Testis (tissue), 5 donors: Measurements from ENCODE around the gene EPSTI1. TPM values are rescaled to one million over a fixed set of nuclear protein-coding genes. Genes with fewer than 3 reads are reported as not detected.
"Not testable (repeated sequence)": the region's sequence is repeated elsewhere in the genome, so short reads cannot be mapped to it uniquely, and the experiment has no call there.

Source experiments
- DNase-seq: peaks from one replicate; pipeline ENCODE4 v3.0.0-alpha.2; 2019
- H3K27ac ChIP-seq, 2 donors: fragments of 200-600 bp; sonication (generic); one replicate each; pipeline ENCODE4 v1.5.1; 2019
- H3K27me3 ChIP-seq: fragments of 200-600 bp; sonication (generic); one replicate; pipeline ENCODE4 v1.5.1; 2019
- H3K36me3 ChIP-seq: fragments of 200-600 bp; sonication (generic); one replicate; pipeline ENCODE4 v1.5.1; 2017; ENCODE audit warnings: low read depth; ENCODE audit errors: missing control alignments
- H3K4me1 ChIP-seq: fragments of 200-600 bp; sonication (generic); one replicate; pipeline ENCODE4 v1.5.1; 2019
- H3K4me3 ChIP-seq, 2 donors: fragments of 200-600 bp; sonication (generic); one replicate each; pipeline ENCODE4 v1.5.1; 2017 to 2019
- H3K9me3 ChIP-seq: fragments of 200-600 bp; sonication (generic); one replicate; pipeline ENCODE4 v1.5.1; 2017
- CTCF ChIP-seq, 3 experiments: fragments of 450-650 bp in 2 of 3; fragments of 200-600 bp in 1 of 3; sonication (generic) in 1 of 3; IDR thresholded peaks; one replicate each; pipeline ENCODE4 v1.5.1; 2016 to 2019; ENCODE audit warnings: antibody characterized with exemption in 3 of 3, mild to moderate bottlenecking in 2 of 3, moderate library complexity in 1 of 3
- POLR2A ChIP-seq: fragments of 450-650 bp; IDR thresholded peaks from one replicate; pipeline ENCODE4 v1.6.1; 2017; ENCODE audit warnings: antibody characterized with exemption, mild to moderate bottlenecking, moderate library complexity
- WGBS, 2 donors: methylation state at CpG; one replicate each; pipeline ENCODE4 v1.1.5; 2018; 5-methylcytosine and 5-hydroxymethylcytosine counted together
- intact Hi-C: fragments of 100-400 bp; cut with DNase I; formaldehyde crosslinking; loops from one replicate; pipeline ENCODE4 v1.15.1; 2023; ENCODE audit warnings: low total_unique reads
- long read RNA-seq, 2 donors: transcript quantifications; one replicate each; lab custom pipeline, GENCODE V29; 2026
- polyA plus RNA-seq: library from polyadenylated mRNA; stranded (reverse); fragments of 350-450 nt; fragmentation: Illumina TruSeq; extraction: RNeasy Lipid Tissue Mini Kit (QIAGEN cat#74804); gene quantifications from one replicate; pipeline ENCODE4 v1.2.3, GENCODE V29; 2014; ENCODE audit warnings: low read depth, low replicate concordance; ENCODE audit not compliant: insufficient read depth
- total RNA-seq, 2 donors: library from RNA; depleted of rRNA; stranded (reverse); fragments of >200 nt; gene quantifications; one replicate each; pipeline ENCODE4 v1.2.3, GENCODE V29; 2016

Gene EPSTI1
- total RNA-seq (10 to 100 TPM in 1 of 2 donors, 1 to 10 TPM in 1; 9.6 to 12.5 TPM), polyA plus RNA-seq (11.4 TPM)
- long read RNA-seq, donor 1, partial matches to known transcripts = 37 of 132 reads
- long read RNA-seq, donor 1, other reads (novel, unspliced or antisense) = 91 of 132 reads
- long read RNA-seq, donor 2, partial matches to known transcripts = 0 of 2 reads
- long read RNA-seq, donor 2, other reads (novel, unspliced or antisense) = 0 of 2 reads

GRCh38 chr13:42991898-42992763 is at the start of gene EPSTI1:
Gene EPSTI1 (minus strand): TSS chr13:42992241. CDS start chr13:42992165, 76 bp downstream.
- no peak for TF ChIP-seq POLR2A
- TF ChIP-seq CTCF (IDR thresholded peaks at IDR 0.05) = no peak
- DNase-seq = peak; percentile 81
- no peaks in the 10 kb centered on the region for H3K36me3 ChIP-seq
- no peaks in the 10 kb centered on the region for H3K27me3 ChIP-seq
- peak within 1 kb of the TSS; percentile 60 to 71 for H3K4me3 ChIP-seq
- peaks cover 16% of the 10 kb centered on the region for H3K4me1 ChIP-seq
- H3K9me3 ChIP-seq = no peaks in the 10 kb centered on the region
- peak within 1 kb of the TSS; percentile 82 to 91 for H3K27ac ChIP-seq
- 2 to 5% methylated on average over 16 to 45 of the region's 45 CpGs for WGBS, 2 donors
- intact Hi-C loops = no loop called here

- Histone ChIP-seq H3K27ac (no peak overlapping the region), H3K27me3 (no peaks in the 10 kb centered on the region), H3K4me3 (no peak overlapping the region), H3K36me3 (no peaks in the 10 kb centered on the region), H3K9me3 (no peaks in the 10 kb centered on the region), H3K4me1 (peaks cover 3% of the 10 kb centered on the region)
- DNase-seq = no peak
- TF ChIP-seq CTCF (IDR thresholded peaks at IDR 0.05) = no peak
- TF ChIP-seq POLR2A = no peak
- 75 to 83% methylated on average over 1 of the region's 1 CpG for WGBS, 2 donors
- intact Hi-C loops = no loop called here
These were observed 49.4 kb upstream of the EPSTI1 start for GRCh38 chr13:43041369-43041921.

GRCh38 chr13:43040581-43041368 is 48.7 kb upstream of the EPSTI1 start:
- H3K27ac ChIP-seq, H3K9me3 ChIP-seq, H3K4me1 ChIP-seq, intact Hi-C loops, H3K27me3 ChIP-seq, H3K4me3 ChIP-seq, H3K36me3 ChIP-seq, DNase-seq: not testable (repeated sequence)
- 86 to 91% methylated on average over 13 of the region's 13 CpGs for WGBS, 2 donors

- H3K9me3 ChIP-seq = no peaks in the 10 kb centered on the region
- H3K27me3 ChIP-seq = no peaks in the 10 kb centered on the region
- DNase-seq = no peak
- H3K36me3 ChIP-seq = no peaks in the 10 kb centered on the region
- no peak overlapping the region for H3K4me3 ChIP-seq
- TF ChIP-seq CTCF (IDR thresholded peaks at IDR 0.05) (no peak), POLR2A (no peak)
- peaks cover 3% of the 10 kb centered on the region for H3K4me1 ChIP-seq
- 93 to 95% methylated on average over 2 of the region's 2 CpGs for WGBS, 2 donors
- intact Hi-C loops = no loop called here
- no peak overlapping the region for H3K27ac ChIP-seq
These were observed 47.9 kb upstream of the EPSTI1 start for GRCh38 chr13:43039966-43040365.
